ENCODE data around the gene SMYD3.

The SMYD3 gene

GRCh38 chr1:245933431-245934045 lies 573.5 kb downstream of the SMYD3 start:
- no peak for DNase-seq

GRCh38 chr1:245932302-245932972 lies 574.6 kb downstream of the SMYD3 start:
- DNase-seq: no peak

GRCh38 chr1:245931450-245931849 lies 575.6 kb downstream of the SMYD3 start:
- DNase-seq: no peak

- DNase-seq: no peak
Observed at GRCh38 chr1:245929224-245929623, 577.9 kb downstream of the SMYD3 start.

GRCh38 chr1:245926888-245927287 lies 580.2 kb downstream of the SMYD3 start:
- DNase-seq: no peak

- DNase-seq: no peak
Observed at GRCh38 chr1:245923215-245923614, 583.9 kb downstream of the SMYD3 start.

- DNase-seq: no peak
Observed at GRCh38 chr1:245921417-245921816, 585.7 kb downstream of the SMYD3 start.

GRCh38 chr1:245917403-245917802 lies 589.7 kb downstream of the SMYD3 start:
- DNase-seq: no peak

- no peak for DNase-seq
Observed at GRCh38 chr1:245915841-245916240, 591.2 kb downstream of the SMYD3 start.

GRCh38 chr1:245915406-245915805 lies 591.7 kb downstream of the SMYD3 start:
- DNase-seq: no peak

- DNase-seq: no peak
Observed at GRCh38 chr1:245908543-245908942, 598.5 kb downstream of the SMYD3 start.

GRCh38 chr1:245906207-245906606 lies 600.9 kb downstream of the SMYD3 start:
- no peak for DNase-seq

GRCh38 chr1:245903851-245904250 lies 603.2 kb downstream of the SMYD3 start:
- DNase-seq: no peak

GRCh38 chr1:245901565-245901964 lies 605.5 kb downstream of the SMYD3 start:
- DNase-seq: no peak

- no peak for DNase-seq
Observed at GRCh38 chr1:245901037-245901436, 606.0 kb downstream of the SMYD3 start.

GRCh38 chr1:245898581-245898980 lies 608.5 kb downstream of the SMYD3 start:
- DNase-seq: no peak

GRCh38 chr1:245896258-245896657 lies 610.8 kb downstream of the SMYD3 start:
- DNase-seq: no peak

- DNase-seq: no peak
Observed at GRCh38 chr1:245895455-245895959, 611.6 kb downstream of the SMYD3 start.

GRCh38 chr1:245894843-245895242 lies 612.2 kb downstream of the SMYD3 start:
- no peak for DNase-seq

- no peak for DNase-seq
Observed at GRCh38 chr1:245893025-245893424, 614.1 kb downstream of the SMYD3 start.

- peak; percentile 36 for DNase-seq
Observed at GRCh38 chr1:245888809-245889208, 618.3 kb downstream of the SMYD3 start.

- DNase-seq: no peak
Observed at GRCh38 chr1:245887829-245888228, 619.2 kb downstream of the SMYD3 start.

- DNase-seq: no peak
Observed at GRCh38 chr1:245881767-245882391, 625.2 kb downstream of the SMYD3 start.

- no peak for DNase-seq
Observed at GRCh38 chr1:245880754-245881403, 626.2 kb downstream of the SMYD3 start.
